ENCODE data around the gene GPRIN3. TPM values are rescaled to one million over a fixed set of nuclear protein-coding genes. Genes with fewer than 3 reads are reported as not detected.
"Not testable (repeated sequence)": the region's sequence is repeated elsewhere in the genome, so short reads cannot be mapped to it uniquely, and the experiment has no call there.

Gene GPRIN3
- total RNA-seq, 1 donor from 2014 or later = 3.8 TPM

- no peak for DNase-seq
These were observed 3.8 kb upstream of the GPRIN3 start for GRCh38 chr4:89311433-89311832.

DNA sequence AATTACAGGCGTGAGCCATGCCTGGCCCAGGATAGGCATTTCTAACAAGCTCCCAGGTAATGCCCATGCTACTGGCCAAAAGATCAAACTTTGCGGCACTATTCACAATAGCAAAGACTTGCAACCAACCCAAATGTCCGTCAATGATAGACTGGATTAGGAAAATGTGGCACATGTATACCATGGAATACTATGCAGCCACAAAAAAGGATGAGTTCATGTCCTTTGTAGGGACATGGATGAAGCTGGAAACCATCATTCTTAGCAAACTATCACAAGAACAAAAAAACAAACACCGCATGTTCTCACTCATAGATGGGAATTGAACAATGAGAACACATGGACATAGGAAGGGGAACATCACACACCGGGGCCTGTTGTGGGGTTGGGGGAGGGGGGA is 1.6 kb upstream of the GPRIN3 start:
- DNase-seq = not testable (repeated sequence)

GRCh38 chr4:89308161-89308500 is 531 bp upstream of the GPRIN3 start:
- DNase-seq = peak; percentile 15

- no peak for DNase-seq
These were observed 488 bp downstream of the GPRIN3 start for GRCh38 chr4:89307178-89307445.

DNA sequence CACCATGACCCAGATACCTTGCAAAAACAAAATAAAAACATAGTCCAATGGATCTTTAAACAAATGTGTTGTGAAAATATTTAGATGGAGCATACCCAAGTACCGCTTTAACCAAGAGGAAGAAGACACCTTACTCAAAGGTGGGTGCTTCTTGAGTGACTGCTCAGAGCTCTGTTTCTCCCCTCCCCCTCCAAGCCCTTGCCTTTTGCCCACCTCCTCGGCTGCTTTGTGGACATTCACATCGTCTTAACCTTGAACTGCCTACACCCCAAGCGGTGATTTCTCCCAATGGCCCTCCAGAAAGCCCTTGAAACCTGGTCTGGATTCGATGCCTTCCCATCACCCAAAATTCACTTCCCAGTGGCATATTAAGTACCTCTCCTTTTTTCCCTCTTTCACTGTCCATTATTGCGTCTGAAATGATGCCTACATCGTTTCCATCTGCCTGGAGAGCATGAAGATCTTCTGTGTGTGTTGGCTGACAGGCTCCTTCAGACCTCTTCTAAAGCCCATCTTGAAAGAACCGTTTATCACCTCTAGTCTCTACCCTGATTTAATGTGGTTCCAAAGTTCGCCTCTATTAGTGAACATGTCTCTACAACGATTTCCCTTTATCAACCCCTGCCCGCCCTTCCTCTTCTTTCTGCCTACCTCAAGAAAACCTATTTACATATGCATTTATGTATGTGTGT is 968 bp downstream of the GPRIN3 start:
- no peak for DNase-seq

DNA sequence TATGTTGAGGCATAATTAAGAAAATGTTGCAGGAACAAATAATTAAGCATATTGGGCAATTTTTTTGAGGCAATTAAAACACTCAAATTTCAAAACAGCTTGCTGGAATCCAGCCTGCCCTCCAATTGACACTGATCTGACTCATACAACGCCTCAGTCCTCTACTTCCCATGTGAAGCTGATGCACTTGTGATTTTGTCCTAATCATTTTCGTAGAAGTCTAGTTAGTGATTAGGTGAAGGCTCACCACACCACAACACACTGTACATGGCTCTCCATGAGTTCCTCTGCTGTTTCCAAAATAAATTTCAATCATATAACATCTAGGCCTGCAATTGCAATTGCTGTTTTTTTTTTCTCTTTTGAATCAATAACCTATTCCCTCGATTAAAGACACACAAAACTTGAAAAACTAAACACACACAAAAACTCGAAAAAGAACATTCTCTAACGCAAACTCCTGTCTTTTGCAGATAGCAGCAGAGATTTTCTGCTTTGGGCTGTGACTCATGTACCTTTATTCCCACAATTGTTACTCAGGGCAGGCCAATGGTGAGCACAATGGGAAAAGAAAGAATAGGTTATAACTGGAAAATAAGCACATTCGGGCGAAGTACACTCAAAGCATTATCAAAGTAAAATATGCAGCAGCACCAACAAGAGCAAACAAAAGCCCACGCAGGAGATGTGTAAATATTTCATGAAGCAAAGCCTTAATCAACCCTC is 1.7 kb downstream of the GPRIN3 start:
- no peak for DNase-seq

DNA sequence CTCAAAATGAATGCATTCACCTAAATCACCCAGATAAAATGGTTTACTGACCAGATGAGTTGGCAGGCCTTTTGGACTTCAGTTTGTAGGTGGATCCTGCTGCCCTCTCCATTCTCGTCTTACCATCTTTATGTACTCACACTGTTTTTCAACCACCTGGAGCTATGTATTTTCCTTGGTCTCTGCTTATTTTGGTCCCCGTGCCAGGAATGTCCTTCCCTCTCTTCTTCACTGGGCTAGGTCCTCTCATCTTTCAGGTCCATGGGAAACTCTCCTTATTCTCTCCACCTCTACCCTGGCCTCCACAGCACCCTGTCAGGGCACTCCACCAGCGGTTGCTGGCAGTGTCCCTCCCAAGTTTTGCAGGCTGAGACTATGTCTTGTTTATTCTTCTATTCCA is 2.6 kb downstream of the GPRIN3 start:
- DNase-seq = no peak

DNA sequence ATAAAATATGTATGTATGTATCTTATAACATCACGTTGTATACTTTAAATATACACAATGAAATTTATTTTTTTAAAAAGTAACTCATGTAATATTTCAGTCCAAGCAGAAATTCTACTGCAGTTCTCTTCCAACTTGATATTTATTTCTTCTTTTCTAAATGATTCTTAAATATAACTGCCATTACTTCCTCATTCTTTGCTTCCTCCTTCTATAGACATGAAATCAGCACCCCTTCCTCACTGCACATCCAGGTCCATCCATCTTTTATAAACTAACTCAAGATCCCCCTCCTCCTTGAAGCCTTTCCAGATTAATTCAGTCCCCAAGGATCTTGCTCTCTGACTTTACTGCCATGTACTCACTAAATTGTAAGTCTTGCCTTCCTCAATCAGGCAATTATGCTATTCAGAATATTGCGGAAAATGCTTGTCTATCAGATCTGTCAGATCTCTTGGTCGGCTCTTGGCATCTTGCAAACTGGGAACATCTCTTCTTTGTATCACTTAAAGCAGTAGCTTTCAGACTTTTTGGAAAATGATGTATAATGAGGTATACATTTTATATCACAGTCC is 3.7 kb downstream of the GPRIN3 start:
- DNase-seq = no peak

- DNase-seq = no peak
These were observed 4.4 kb downstream of the GPRIN3 start for GRCh38 chr4:89303177-89303576.

DNA sequence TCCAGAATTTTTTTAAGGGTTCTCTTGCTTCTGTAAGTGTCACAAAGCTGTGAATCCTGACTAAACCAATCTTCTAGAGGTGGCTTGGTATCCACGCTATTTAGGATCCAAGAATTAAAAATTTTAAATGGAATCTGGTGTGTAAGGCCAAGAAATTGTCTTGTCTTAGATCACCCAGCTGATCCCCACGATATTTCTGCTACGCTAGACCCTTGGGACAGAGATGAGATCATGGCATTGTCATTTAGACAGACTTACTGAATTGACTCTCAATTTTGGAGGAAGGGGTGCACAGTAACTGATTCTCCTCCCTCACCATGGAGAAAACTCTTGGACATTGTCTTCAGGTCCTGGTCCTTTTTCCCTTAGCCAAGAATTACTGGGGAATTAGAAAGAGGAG is 5.7 kb downstream of the GPRIN3 start:
- DNase-seq = no peak

DNA sequence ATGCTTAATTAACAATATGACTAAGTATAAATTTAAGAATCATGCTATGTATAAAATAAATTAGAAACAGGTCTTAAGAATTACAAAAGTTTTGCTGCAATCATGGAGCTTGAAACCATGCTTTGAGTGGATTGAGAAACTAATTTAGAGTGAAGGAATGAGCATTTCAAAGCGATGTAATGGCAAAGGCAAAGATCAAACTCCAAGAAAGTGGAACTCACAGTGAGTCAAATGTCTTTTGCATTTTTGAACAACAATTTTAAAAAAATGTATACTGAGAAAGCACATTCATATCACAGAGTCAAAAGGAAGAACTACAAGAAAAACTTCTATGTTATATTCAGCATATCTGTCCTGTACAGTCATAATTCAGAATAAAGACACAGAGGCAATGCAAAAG is 6.6 kb downstream of the GPRIN3 start:
- DNase-seq = no peak

GRCh38 chr4:89300499-89300898 is 7.1 kb downstream of the GPRIN3 start:
- no peak for DNase-seq

DNA sequence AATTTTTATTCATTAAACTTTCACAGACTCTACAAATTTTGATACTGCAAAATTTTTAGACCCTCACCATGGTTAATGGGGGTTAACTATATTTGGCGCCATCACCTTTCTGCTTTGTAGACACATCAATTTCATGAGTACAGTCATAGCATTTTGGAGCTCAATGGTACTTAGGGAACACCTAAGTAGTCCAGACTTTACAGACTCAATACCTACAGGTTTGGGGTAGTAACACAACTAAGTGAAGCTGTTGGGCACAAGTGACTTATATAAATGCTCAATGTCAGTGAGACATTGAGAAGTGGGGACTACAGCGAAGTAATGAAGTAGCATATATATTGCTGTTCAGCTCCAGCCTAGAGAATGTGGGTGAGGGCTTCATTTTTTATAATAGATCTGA is 7.5 kb downstream of the GPRIN3 start:
- DNase-seq = no peak

- no peak for DNase-seq
These were observed 8.3 kb downstream of the GPRIN3 start for GRCh38 chr4:89299153-89299791.

DNA sequence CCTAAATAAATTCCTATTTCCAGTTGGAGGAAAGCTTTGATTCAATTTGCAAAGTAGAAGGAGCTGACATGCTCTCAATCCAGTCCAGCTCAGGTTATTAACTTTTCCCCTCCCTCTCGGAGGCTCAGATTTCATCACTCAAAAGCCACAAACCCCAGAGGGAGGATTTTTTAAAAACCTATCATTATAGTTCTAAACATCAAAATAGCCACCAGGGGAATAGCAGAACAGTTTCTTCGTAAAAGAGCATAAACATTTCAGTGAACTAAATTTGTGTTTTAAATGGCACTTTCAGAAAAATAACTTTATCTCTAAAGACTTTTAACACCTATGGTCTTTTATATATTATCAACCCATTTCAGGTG is 8.8 kb downstream of the GPRIN3 start:
- DNase-seq = no peak

- DNase-seq = no peak
These were observed 9.4 kb downstream of the GPRIN3 start for GRCh38 chr4:89298155-89298554.

- DNase-seq = no peak
These were observed 10.7 kb downstream of the GPRIN3 start for GRCh38 chr4:89296896-89297295.

- DNase-seq = no peak
These were observed 11.2 kb downstream of the GPRIN3 start for GRCh38 chr4:89296399-89296798.

GRCh38 chr4:89295415-89295927 is 12.1 kb downstream of the GPRIN3 start:
- no peak for DNase-seq

GRCh38 chr4:89294573-89295269 is 12.9 kb downstream of the GPRIN3 start:
- peak; percentile 39 for DNase-seq

DNA sequence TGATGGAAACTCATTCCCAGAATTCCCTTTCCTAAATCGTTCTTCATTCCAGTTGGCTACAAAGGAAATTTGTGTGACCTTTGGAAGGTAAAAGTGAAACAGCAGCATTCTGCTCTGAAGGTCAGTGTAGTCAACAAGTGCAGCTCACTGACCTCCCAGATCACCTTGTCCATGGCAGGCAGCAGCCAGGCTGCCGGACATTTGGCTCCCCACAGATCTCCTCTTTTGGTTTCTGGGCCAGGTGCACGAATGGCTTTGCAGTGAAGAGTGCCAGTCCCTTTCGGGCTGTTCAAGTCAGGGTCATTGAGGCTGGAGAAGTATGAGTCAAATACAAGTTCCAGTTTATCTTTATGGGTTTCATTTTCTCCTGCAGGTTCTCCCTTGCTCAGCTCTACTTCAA is 14.3 kb downstream of the GPRIN3 start:
- no peak for DNase-seq

GRCh38 chr4:89290727-89291516 is 16.7 kb downstream of the GPRIN3 start:
- DNase-seq = peak; percentile 82

Data from skin of body (tissue), 2 donors.